Activated CD8-positive, alpha-beta T cell treated with anti-CD3 and anti-CD28 coated beads for 36 hours (primary cell): ENCODE data around the gene PSME3. TPM values are rescaled to one million over a fixed set of nuclear protein-coding genes. Genes with fewer than 3 reads are reported as not detected.
"Not testable (repeated sequence)": the region's sequence is repeated elsewhere in the genome, so short reads cannot be mapped to it uniquely, and the experiment has no call there.

Experiments used
- ATAC-seq: fragments of 200-7000 bp; cut with Tn5 transposase; one replicate; pipeline ENCODE4 v1.10.0; 2021; ENCODE audit warnings: mild to moderate bottlenecking, moderate library complexity
- CTCF ChIA-PET: fragments of 350-600 bp; sonication (Branson Sonifier 250); formaldehyde crosslinking; loops from one replicate; lab custom pipeline; 2021; ENCODE audit warnings: antibody characterized with exemption; lab: Charles Lee
- POLR2A ChIA-PET: fragments of 350-600 bp; sonication (Branson Sonifier 250); formaldehyde crosslinking; loops from one replicate; lab custom pipeline; 2021; ENCODE audit warnings: antibody characterized with exemption; lab: Charles Lee
- DNase-seq: peaks from one replicate; pipeline ENCODE4 v3.0.0-alpha.2; 2020
- H3K27ac Mint-ChIP-seq: one replicate; pipeline ENCODE4 v1.8.0; 2021; ENCODE audit warnings: mild to moderate bottlenecking, mixed read lengths
- H3K27me3 Mint-ChIP-seq: one replicate; pipeline ENCODE4 v1.8.0; 2021; ENCODE audit warnings: mixed read lengths
- H3K36me3 Mint-ChIP-seq: one replicate; pipeline ENCODE4 v1.8.0; 2021; ENCODE audit warnings: low read depth, mixed read lengths
- H3K4me1 Mint-ChIP-seq: one replicate; pipeline ENCODE4 v1.8.0; 2021; ENCODE audit warnings: low read depth, mixed read lengths
- H3K4me3 Mint-ChIP-seq: one replicate; pipeline ENCODE4 v1.8.0; 2021; ENCODE audit warnings: mild to moderate bottlenecking, moderate library complexity, mixed read lengths
- H3K9me3 Mint-ChIP-seq: one replicate; pipeline ENCODE4 v1.8.0; 2021; ENCODE audit warnings: mixed read lengths
- intact Hi-C: fragments of 100-400 bp; cut with micrococcal nuclease; formaldehyde crosslinking; loops from one replicate; pipeline ENCODE4 v1.10.0; 2022
- total RNA-seq, 2 experiments: library from RNA; stranded (reverse); gene quantifications; one replicate each; pipeline ENCODE4 v1.2.3, GENCODE V29; 2021
- TF ChIP-seq, protein P1 (sequence below): fragments of 200-600 bp; IDR thresholded peaks from one replicate; pipeline ENCODE4 v1.8.0; 2022; ENCODE audit warnings: antibody characterized with exemption, mild to moderate bottlenecking

Gene PSME3
- total RNA-seq, 2 experiments from 2014 or later = 124 to 132 TPM

DNA sequence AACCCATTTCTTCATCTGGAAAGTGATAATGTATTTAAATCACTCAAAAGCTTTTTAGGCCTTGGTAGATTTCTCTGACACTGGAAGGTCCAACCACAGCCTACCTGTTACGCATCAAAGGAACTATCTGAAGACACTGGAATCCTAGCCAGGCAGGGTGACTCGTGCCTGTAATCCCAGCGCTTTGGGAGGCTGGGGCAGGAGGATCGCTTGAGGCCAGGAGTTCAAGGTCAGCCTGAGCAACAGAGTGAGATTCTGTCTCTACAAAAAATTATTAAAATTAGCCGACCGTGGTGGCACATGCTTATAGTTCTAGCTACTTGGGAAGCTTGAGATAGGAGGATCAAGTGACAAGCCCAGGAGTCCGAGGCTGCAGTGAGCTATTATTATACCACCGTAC lies 49.0 kb downstream of the PSME3 start:
- POLR2A ChIA-PET = no interaction called here
- Mint-ChIP-seq H3K9me3 (no peaks in the 10 kb centered on the region), H3K27me3 (peaks cover 5% of the 10 kb centered on the region), H3K4me1 (no peaks in the 10 kb centered on the region), H3K36me3 (no peaks in the 10 kb centered on the region), H3K4me3 (no peak overlapping the region), H3K27ac (no peak overlapping the region)
- TF ChIP-seq, protein P1, sequence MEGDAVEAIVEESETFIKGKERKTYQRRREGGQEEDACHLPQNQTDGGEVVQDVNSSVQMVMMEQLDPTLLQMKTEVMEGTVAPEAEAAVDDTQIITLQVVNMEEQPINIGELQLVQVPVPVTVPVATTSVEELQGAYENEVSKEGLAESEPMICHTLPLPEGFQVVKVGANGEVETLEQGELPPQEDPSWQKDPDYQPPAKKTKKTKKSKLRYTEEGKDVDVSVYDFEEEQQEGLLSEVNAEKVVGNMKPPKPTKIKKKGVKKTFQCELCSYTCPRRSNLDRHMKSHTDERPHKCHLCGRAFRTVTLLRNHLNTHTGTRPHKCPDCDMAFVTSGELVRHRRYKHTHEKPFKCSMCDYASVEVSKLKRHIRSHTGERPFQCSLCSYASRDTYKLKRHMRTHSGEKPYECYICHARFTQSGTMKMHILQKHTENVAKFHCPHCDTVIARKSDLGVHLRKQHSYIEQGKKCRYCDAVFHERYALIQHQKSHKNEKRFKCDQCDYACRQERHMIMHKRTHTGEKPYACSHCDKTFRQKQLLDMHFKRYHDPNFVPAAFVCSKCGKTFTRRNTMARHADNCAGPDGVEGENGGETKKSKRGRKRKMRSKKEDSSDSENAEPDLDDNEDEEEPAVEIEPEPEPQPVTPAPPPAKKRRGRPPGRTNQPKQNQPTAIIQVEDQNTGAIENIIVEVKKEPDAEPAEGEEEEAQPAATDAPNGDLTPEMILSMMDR = no peak
- ATAC-seq (no peak), DNase-seq (no peak)
- intact Hi-C loops = no loop called here
- CTCF ChIA-PET = no interaction called here

DNA sequence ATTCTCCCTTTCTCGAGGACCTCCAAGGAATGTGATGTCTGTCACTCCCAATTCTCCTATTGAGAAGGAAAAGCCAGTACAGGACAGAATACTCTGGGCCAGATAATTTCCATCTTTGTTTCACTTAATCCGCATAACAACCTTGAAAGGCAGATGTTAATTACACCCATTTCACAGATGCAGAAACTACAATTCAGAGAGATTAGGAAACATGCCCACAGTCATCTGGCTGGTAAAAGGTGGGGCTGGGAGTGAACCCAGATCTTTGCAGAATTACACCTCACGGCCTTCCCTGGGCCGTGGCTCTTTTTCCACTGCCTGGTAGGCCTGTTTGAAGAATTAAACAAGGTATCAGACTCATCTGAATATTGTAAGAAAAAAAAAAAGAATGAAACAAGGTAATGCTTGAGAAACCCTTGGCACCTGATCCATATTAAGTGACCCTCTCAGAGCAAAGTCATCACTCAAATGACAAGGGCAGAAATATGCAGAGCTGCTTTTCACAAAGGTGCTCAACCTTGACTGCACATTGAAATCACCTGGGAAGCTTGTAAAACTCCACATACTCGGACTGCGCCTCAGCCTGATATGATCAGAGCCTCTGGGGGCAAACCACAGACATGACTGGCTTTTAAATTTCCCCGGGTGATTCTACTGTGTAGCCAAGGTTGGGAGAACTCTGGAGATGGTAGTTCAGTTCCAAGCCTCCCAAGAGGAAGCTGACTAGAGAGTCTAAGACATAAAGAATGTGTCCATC lies 50.8 kb downstream of the PSME3 start:
- no peak for DNase-seq
- CTCF ChIA-PET = no interaction called here
- no peaks in the 10 kb centered on the region for H3K9me3 Mint-ChIP-seq
- no peak overlapping the region for H3K4me3 Mint-ChIP-seq
- intact Hi-C loops = no loop called here
- ATAC-seq = no peak
- TF ChIP-seq, protein P1 = no peak
- H3K27me3 Mint-ChIP-seq = peaks cover 3% of the 10 kb centered on the region
- no peaks in the 10 kb centered on the region for H3K36me3 Mint-ChIP-seq
- no peaks in the 10 kb centered on the region for H3K4me1 Mint-ChIP-seq
- no peak overlapping the region for H3K27ac Mint-ChIP-seq
- POLR2A ChIA-PET = no interaction called here

DNA sequence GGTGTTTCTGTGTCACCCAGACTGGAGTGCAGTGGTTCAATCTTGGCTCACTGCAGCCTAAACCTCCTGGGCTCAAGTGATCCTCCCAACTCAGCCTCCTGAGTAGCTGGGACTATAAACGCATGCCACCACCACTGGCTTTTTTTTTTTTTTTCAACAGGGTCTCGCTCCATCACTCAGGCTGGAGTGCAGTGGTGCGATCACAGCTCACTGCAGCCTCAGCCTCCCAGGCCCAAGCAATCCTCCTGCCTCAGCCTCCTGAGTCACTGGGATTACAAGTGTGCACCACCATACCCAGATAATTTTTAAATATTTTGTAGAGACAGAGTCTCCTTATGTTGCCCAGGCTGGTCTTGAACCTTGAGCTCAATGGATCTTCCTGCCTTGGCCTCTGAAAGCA lies 52.6 kb downstream of the PSME3 start:
- H3K9me3 Mint-ChIP-seq, H3K27me3 Mint-ChIP-seq, POLR2A ChIA-PET, H3K4me3 Mint-ChIP-seq, H3K36me3 Mint-ChIP-seq, ATAC-seq, H3K27ac Mint-ChIP-seq, intact Hi-C loops, CTCF ChIA-PET, DNase-seq, H3K4me1 Mint-ChIP-seq: not testable (repeated sequence)

DNA sequence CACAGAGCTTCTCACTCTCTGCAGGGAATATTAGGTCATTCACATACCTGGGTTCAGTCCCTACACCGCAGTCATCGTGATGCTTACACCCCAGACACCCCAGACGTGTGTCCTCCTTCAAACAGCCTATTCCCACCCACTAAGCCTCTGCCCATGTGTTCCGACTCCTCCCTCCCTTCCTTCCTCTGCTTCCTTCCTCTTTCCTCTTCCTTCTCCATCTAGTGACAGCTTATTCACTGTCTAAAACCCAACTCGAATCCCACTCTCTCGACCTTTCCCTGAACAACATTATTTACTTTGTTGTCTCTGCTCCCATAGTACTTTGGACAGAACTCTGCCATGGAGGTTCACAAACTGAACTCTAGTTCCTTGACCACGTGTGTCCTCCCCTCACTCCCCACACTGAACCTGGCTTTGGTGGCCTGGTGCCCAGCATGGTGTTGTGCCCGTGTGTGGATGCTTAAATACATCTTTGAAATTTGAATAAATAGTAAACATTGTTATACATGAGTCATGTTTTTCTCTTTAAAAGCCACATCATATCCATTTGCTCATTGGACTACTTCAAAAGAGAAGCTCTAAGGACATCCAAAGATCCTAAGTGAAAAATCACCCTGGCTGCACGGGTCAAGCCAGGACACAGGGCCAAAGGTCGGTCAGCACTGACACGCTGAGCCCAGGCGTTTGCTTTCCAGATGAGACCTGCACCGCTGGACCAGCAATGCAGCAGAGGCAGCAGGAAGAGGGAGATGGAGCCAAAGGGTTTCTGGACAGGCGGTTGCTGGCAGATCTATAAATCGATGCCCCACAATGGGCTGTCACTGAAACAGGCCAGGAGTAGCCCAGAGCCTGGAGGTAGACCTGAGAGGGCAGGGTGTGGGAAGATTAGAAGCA lies 53.3 kb downstream of the PSME3 start:
- Mint-ChIP-seq H3K27ac (no peak overlapping the region), H3K27me3 (no peaks in the 10 kb centered on the region), H3K36me3 (no peaks in the 10 kb centered on the region), H3K9me3 (no peaks in the 10 kb centered on the region), H3K4me1 (no peaks in the 10 kb centered on the region), H3K4me3 (no peak overlapping the region)
- ChIA-PET POLR2A (no interaction called here), CTCF (no interaction called here)
- TF ChIP-seq, protein P1 = no peak
- intact Hi-C loops = no loop called here
- DNase-seq = no peak
- ATAC-seq = no peak

DNA sequence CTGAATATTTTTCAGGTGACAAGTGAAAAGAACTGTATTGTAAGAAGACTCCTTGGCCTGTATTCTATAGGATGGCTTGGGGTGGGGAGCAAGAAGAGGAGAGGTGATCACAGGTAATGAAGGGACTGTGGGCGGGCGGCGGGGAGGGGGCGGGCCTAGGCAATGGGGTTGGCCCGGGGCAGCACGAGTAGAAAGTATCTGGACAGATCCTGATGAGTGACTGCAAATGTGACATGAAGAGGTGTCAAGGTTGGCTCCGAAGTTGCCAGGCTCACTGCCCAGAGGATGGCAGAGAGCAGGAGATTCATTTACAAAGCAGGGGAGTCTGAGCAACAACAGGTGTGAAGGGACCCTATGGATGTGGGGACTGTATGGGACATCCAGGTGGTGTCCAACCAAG lies 56.6 kb downstream of the PSME3 start:
- no peaks in the 10 kb centered on the region for H3K36me3 Mint-ChIP-seq
- H3K4me1 Mint-ChIP-seq = no peaks in the 10 kb centered on the region
- intact Hi-C loops = no loop called here
- H3K27me3 Mint-ChIP-seq = peaks cover 10% of the 10 kb centered on the region
- ChIA-PET CTCF (no interaction called here), POLR2A (interaction anchor here (0.8 kb wide), 1 partner anchor 44 kb away, joined by 3 read pairs; no protein-coding TSS in a partner anchor)
- ATAC-seq (no peak), DNase-seq (no peak)
- TF ChIP-seq, protein P1 = no peak
- H3K4me3 Mint-ChIP-seq = no peak overlapping the region
- no peaks in the 10 kb centered on the region for H3K9me3 Mint-ChIP-seq
- H3K27ac Mint-ChIP-seq = no peak overlapping the region
